Measurements from ENCODE around the gene PIGA.
A peak's percentile ranks its signal among the peaks of the same experiment; 100 is the strongest.

PIGA gene

DNA sequence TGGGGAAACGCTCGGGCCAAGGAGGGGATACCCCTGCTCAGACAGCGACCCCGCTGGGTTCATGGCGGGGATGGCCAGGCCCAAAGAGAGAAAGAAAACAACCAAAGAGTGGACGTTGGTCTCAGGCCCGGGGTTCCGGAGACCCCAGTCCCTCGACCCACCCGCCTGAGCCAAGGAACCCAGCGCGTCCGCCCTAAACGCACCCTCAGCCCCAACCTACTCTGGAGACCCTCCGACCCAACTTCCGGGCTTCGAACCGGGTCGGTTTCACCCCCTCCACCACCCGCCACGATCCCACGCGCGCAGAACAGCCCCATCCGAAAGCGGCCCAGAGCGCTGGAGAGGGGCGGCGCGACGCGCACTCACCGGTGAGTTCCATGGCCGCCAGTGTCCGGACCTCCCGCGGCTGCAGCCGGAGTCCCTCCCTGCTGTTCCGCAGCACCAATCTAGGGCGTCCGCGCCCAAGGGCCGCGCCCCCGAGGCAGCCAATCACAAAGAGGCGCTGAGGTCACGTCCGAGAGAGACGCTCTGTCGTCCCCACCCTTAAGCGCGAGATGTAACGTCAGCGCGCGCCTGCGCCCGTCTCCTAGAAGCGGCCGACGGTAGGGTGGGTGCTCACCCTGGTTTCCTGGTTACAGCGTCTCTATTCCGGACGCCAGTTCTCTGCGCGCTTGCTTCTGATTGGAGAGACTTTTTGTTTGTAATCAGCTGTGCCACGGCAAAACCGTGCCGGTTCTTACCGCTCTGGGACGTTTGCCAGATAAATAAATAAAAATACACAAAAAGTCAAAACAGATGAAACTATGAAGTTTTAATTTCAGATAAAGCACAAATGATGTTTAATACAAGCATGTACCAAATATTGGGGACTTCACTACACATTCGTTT lies at the start of gene PIGA:
Gene PIGA (minus strand): TSS at position 389 of the 888 bp plus-strand sequence. CDS start 3,593 bp downstream, outside the sequence.
- peak; percentile 98 for DNase-seq

GRCh38 chrX:15384304-15384703 lies 49.0 kb upstream of the PIGA start, which contains the start of gene VEGFD:
Gene VEGFD (minus strand): TSS chrX:15384413. CDS start chrX:15383946, 467 bp downstream.
- DNase-seq: peak; percentile 7

DNA sequence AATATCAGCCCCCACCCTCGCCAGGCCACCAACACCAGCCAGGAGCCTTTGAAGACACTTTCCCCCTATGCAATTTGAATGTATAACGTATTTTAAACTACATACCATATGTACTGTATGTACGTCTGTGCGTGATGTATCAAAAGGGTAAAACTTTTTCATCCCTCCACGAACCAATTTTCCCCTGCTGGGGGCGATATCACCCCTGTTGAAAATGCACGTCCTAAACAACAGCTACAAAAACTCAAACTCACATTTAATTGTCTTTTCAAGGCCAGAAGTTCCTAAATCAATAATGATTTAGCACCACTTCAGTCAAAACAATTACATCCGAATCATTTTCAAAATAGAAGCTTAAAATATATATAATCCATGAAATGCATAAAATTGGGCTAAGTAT lies 47.5 kb upstream of the PIGA start:
- peak; percentile 22 for DNase-seq

GRCh38 chrX:15376956-15377355 lies 41.6 kb upstream of the PIGA start:
- no peak for DNase-seq

- no peak for DNase-seq
These were observed 38.7 kb upstream of the PIGA start for GRCh38 chrX:15373976-15374375.

GRCh38 chrX:15366506-15367352 lies 31.4 kb upstream of the PIGA start:
- no peak for DNase-seq

GRCh38 chrX:15359701-15360100 lies 24.4 kb upstream of the PIGA start:
- DNase-seq: no peak

DNA sequence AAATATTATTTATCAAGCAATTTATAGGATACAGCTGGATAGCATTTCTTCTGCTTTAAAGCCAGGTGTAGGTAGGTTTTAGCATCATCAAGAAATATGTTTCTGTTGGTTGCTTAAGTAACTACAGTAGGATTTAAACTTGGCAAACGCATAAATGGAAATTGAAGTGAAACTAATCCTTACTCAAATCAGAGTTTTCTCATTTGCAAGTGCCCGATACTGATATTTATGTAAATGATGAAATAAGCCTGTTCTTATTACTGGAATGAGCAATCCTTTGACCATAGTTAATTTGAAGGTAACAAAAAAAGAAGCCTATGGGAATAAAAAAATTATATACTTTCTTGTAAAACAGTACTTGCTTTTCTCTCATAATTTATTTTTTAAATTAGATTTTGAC lies 23.2 kb upstream of the PIGA start:
- DNase-seq: no peak

GRCh38 chrX:15356444-15356843 lies 21.1 kb upstream of the PIGA start:
- no peak for DNase-seq

DNA sequence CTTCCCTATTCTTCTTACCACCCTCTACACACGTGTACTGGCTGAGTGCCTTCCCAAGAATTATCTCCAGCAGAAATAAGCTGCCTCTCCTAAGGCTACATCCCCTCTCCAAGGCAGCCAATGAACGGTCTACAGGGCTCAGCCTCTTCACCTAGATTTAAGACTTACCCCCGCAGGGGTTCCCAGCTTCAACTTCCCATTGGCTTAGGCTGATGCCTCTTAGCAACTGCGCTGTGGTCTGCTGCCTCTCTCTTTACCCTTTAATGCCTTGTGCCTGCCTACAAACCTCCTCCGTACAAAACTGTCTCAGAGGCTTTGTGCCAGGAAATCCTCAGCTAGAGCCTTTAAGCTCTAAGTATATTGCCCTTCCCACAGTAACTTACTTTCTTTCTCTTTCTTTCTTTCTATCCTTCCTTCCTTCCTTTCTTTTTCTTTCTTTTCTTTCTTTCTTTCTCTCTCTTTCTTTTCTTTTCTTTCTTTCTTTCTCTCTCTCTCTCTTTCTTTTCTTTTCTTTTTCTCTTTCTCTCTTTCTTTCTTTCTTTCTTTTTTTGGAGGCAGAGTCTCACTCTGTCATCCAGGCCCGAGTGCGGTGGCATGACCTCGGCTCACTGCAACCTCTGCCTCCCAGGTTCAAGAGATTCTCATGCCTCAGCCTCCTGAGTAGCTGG lies 15.1 kb upstream of the PIGA start:
- DNase-seq: peak; percentile 44

- DNase-seq: peak; percentile 82
These were observed 13.7 kb upstream of the PIGA start for GRCh38 chrX:15349046-15349445.

- no peak for DNase-seq
These were observed 10.7 kb upstream of the PIGA start for GRCh38 chrX:15345976-15346375.

GRCh38 chrX:15344106-15344505 lies 8.8 kb upstream of the PIGA start:
- DNase-seq: peak; percentile 3

- no peak for DNase-seq
These were observed 7.8 kb upstream of the PIGA start for GRCh38 chrX:15343075-15343476.

DNA sequence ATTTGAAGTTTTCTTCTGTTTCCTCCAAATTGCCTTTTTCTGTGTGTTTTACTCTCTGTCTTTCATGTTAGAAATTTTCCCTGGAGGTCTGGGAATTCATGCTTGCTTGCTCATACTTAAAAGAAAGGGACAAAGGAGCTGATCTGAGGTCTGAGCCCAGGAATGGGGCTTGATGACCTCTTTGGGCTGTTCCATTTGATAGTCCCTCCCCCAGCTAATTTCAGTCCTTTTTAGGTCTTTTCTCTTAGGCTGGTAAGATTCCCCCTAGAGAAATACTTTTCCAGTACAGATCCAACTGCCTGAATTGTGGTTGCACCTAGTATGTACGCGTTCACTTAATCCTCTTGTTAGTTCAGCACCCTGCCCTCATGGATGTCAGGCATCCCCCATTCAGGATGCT lies 5.5 kb upstream of the PIGA start:
- no peak for DNase-seq

DNA sequence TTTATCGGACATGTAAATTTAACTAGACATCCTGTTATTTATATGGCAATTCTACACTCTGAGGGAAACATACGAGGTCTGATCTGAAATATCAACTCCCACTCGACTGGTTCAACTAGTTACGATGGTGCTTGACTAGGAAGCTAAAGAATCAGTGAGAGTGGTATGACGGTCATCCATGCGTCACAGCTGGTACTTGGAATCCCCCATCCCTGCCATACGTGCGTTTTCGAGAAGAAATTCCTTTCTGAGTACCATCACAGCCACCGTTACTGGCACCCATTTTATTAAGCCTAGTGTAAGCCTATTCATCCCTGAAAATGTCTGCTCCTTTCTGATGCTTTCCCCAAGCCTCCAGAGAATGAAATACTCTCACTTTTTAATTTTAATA lies 695 bp upstream of the PIGA start:
- peak; percentile 33 for DNase-seq

GRCh38 chrX:15334561-15334960 lies 762 bp downstream of the PIGA start:
- no peak for DNase-seq

DNA sequence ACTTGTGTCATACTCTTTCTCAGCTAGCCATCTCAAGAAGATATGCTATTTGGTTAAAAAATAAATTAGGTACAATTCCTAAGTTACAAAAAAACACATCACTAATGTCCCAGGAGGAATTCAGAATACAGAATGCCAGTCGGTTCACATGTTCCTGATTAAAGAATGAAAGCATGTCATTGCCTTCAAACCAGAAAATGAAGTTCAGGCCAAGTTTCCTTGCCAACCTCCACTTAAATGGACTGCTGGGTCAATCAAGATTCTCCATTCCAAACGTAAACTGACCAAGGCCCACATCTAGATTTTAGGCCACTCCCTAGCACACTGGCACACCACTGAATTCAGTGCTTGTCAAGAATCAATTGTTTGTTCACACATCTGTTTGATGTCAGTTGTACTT lies 6.5 kb downstream of the PIGA start:
- DNase-seq: no peak

- no peak for DNase-seq
These were observed 7.2 kb downstream of the PIGA start for GRCh38 chrX:15328131-15328530.

- DNase-seq: no peak
These were observed 12.9 kb downstream of the PIGA start for GRCh38 chrX:15322472-15322871.

- no peak for DNase-seq
These were observed 13.3 kb downstream of the PIGA start for GRCh38 chrX:15322072-15322471.

DNA sequence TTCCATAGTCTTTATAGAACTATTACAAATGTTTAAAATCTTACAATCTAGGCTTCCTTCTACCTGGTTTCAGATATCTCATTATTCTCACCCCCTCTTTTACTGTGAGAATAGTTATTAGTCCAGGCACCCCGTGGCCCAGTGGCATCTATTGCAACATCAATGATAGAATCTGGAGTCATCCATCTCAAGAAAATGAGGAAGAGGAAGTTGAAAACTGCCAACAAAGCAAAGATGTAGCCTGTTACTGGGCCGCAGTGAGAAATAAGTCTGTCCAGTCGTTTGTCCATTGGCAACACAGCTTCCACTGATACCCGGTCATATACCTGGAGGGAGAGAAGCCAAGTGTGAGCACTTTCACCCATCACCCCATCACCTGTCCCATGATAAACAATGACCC lies 13.9 kb downstream of the PIGA start:
- no peak for DNase-seq

GRCh38 chrX:15320297-15320696 lies 15.0 kb downstream of the PIGA start:
- no peak for DNase-seq
